Measurements from ENCODE around the gene CSNK1G3.

The CSNK1G3 gene

DNA sequence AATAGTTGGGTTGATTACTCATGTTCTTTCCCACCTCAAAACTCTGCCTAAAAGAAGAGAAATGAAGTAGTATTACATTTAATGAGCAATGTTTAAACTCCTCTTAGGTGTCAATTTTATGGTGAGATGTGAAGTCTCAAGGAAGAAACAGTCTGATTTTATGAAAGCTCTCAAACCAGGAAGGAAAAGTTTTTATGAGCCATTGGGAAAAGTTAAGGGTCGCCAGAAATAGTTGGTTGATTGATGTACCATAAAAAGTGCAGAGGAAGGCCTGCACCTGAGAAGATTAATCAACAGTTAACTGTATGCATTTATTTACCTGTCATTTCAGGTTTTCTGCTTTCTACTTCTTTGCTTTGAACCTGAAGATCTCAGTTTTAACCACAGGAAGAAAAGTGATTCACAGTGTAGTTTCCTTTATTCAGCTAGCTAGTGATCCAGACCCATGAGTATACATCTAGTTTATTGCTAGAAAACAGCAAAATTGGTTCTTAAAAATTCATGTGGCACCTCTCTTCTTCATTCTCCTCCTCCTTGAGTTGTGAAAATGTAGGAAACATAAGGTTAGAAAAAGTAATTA is 133.1 kb downstream of the CSNK1G3 start:
- DNase-seq (ENCODE audit: low read depth) = no peak

GRCh38 chr5:123647066-123647465 is 135.1 kb downstream of the CSNK1G3 start:
- DNase-seq (ENCODE audit: low read depth) = no peak

GRCh38 chr5:123651234-123651633 is 139.3 kb downstream of the CSNK1G3 start:
- no peak for DNase-seq (ENCODE audit: low read depth)

- DNase-seq (ENCODE audit: low read depth) = no peak
Measured at GRCh38 chr5:123659011-123659410, 147.0 kb downstream of the CSNK1G3 start.

- DNase-seq (ENCODE audit: low read depth) = no peak
Measured at GRCh38 chr5:123659495-123659894, 147.5 kb downstream of the CSNK1G3 start.

DNA sequence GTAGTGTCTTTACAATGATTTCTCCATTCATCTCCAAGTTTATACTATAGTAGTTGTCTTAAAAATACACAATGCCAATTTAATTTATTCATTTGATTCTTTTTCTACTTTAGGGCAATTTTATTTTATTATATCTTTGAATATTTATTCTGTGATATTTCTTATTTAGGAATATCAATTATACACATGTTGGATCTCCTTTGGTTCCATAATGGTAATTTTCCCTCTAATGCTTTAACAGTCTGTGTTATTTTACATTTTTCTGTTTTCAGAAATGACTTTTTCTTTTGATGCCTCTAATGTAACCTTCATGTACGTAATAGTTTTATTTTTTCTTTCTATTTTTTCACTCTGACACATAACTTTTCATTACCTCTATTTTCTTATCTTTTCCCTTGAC is 153.0 kb downstream of the CSNK1G3 start:
- DNase-seq (ENCODE audit: low read depth) = no peak

DNA sequence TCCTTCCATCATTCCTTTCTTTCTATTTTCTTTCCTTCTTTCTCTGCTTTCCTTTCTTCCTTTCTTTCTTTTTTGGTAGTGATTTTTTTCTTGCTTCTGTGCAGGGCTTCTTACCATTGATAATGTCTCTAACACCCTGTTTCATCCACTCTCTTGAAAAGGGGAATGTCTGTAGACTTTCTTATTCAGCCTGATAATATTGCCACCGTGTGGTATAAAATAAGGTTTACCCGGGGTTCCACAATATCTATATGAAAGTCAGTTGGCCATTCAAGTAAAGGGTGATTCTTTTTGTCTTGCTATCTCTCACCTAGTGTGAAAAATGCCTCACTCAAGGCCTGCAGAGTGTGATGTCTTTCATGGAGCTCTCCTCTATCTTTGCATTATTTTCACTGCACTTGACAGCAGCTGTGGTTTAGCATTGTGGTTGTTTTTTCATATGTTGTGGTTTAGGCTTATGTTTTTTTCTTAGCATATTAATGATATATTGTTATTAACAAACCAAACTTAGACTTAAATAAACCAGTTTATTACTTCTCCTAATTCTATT is 153.9 kb downstream of the CSNK1G3 start:
- DNase-seq (ENCODE audit: low read depth) = no peak

Data from activated T-helper 1 cell treated with Interleukin-2 at 50 U/mL for 16 hours (primary cell).